ENCODE data around the gene PXDC1. TPM values are rescaled to one million over a fixed set of nuclear protein-coding genes. Genes with fewer than 3 reads are reported as not detected.
"Not testable (repeated sequence)": the region's sequence is repeated elsewhere in the genome, so short reads cannot be mapped to it uniquely, and the experiment has no call there.

PXDC1 gene
- total and polyA plus RNA-seq, 2 experiments from 2014 or later, result 1.2 to 1.8 TPM

DNA sequence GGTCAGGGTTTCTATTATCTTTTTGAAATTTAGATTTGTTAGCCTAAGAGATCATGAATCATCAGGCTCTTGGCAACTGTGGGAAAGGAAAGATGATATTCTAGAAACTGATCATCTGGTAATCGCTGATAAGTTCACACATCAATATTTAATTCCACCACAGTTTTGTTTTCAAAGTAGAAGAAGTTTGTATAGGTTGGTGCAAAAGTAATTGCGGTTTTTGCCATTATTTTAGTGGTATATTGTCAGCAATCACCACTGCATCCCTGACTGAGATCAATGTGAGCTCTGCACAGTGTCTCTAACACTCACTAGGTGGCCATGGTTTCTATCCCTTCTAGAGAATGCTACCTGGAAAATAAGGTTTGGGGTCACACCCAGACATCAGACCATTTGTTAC, 17.0 kb upstream of the PXDC1 start:
- ATAC-seq, result no peak
- H3K27ac ChIP-seq (ENCODE audit: low read depth), result no peak overlapping the region
- H3K9me3 Mint-ChIP-seq, result peaks cover 4% of the 10 kb centered on the region; the same call in 2 of the 3 replicates
- no peak overlapping the region for H3K4me3 Mint-ChIP-seq
- TF ChIP-seq NANOG (IDR thresholded peaks at IDR 0.05; ENCODE audit: borderline replicate concordance) (no peak), ETS1 (IDR thresholded peaks at IDR 0.05) (no peak), REST (IDR thresholded peaks at IDR 0.05; ENCODE audit: unreplicated experiment) (no peak)
- 0 out of 2 replicates have a peak, but pooled peaks cover 8% of the 10 kb centered on the region for H3K27me3 ChIP-seq (ENCODE audit: insufficient read depth)
- peaks cover 23% of the 10 kb centered on the region for H3K4me1 ChIP-seq (ENCODE audit: insufficient read depth)
- H3K36me3 Mint-ChIP-seq (ENCODE audit: low read depth), result no peaks in the 10 kb centered on the region
- H3K4me3 ChIP-seq, result no peak overlapping the region
- H3K27ac Mint-ChIP-seq, result no peak overlapping the region
- no peak overlapping the region for H3K4me2 ChIP-seq
- H2AFZ ChIP-seq, result no peak overlapping the region
- H3K79me2 ChIP-seq (replicated peaks; ENCODE audit: insufficient read depth), result no peaks in the 10 kb centered on the region
- H3F3A ChIP-seq (replicated peaks; ENCODE audit: low read depth), result no peaks in the 10 kb centered on the region
- H3K9me2 ChIP-seq (ENCODE audit: insufficient read depth), result peaks cover 10% of the 10 kb centered on the region; the same call in 1 of the 2 replicates
- H3K4me1 Mint-ChIP-seq, result peaks cover 27% of the 10 kb centered on the region
- H4K20me1 ChIP-seq (replicated peaks; ENCODE audit: insufficient read depth), result no peaks in the 10 kb centered on the region; the same call in 1 of the 2 replicates
- H3K36me3 ChIP-seq (ENCODE audit: insufficient read depth), result no peaks in the 10 kb centered on the region
- H3K27me3 Mint-ChIP-seq (ENCODE audit: insufficient read depth, low read depth, poor library complexity), result peaks cover 10% of the 10 kb centered on the region
- DNase-seq (ENCODE audit: low spot score), result no peak

- H3K9me3 Mint-ChIP-seq; H3K27ac ChIP-seq (ENCODE audit: low read depth); H3K9me2 ChIP-seq (ENCODE audit: insufficient read depth); H4K20me1 ChIP-seq (replicated peaks; ENCODE audit: insufficient read depth); H3K4me2 ChIP-seq; H3K36me3 Mint-ChIP-seq (ENCODE audit: low read depth); H3K27ac Mint-ChIP-seq; H3K27me3 ChIP-seq (ENCODE audit: insufficient read depth); ATAC-seq; H3K4me3 ChIP-seq; DNase-seq (ENCODE audit: low spot score); H3K79me2 ChIP-seq (replicated peaks; ENCODE audit: insufficient read depth); H3K36me3 ChIP-seq (ENCODE audit: insufficient read depth); H3F3A ChIP-seq (replicated peaks; ENCODE audit: low read depth); H2AFZ ChIP-seq; H3K4me3 Mint-ChIP-seq: not testable (repeated sequence)
- H3K4me1 ChIP-seq (ENCODE audit: insufficient read depth), result peaks cover 23% of the 10 kb centered on the region
- peaks cover 12% of the 10 kb centered on the region for H3K27me3 Mint-ChIP-seq (ENCODE audit: insufficient read depth, low read depth, poor library complexity)
- H3K4me1 Mint-ChIP-seq, result peaks cover 27% of the 10 kb centered on the region
These were observed 16.0 kb upstream of the PXDC1 start for GRCh38 chr6:3767483-3767882.

GRCh38 chr6:3766214-3766613, 14.7 kb upstream of the PXDC1 start:
- H4K20me1 ChIP-seq (replicated peaks; ENCODE audit: insufficient read depth), result no peaks in the 10 kb centered on the region; the same call in 1 of the 2 replicates
- no peak overlapping the region for H3K4me3 ChIP-seq
- H3F3A ChIP-seq (replicated peaks; ENCODE audit: low read depth), result no peaks in the 10 kb centered on the region
- no peak overlapping the region for H3K4me2 ChIP-seq
- no peak overlapping the region for H3K27ac Mint-ChIP-seq
- no peak overlapping the region for H3K27ac ChIP-seq (ENCODE audit: low read depth)
- 0 out of 2 replicates have a peak, but pooled peaks cover 8% of the 10 kb centered on the region for H3K27me3 ChIP-seq (ENCODE audit: insufficient read depth)
- H3K36me3 Mint-ChIP-seq (ENCODE audit: low read depth), result no peaks in the 10 kb centered on the region
- no peaks in the 10 kb centered on the region for H3K36me3 ChIP-seq (ENCODE audit: insufficient read depth)
- peaks cover 27% of the 10 kb centered on the region for H3K4me1 Mint-ChIP-seq
- no peaks in the 10 kb centered on the region for H3K9me3 Mint-ChIP-seq
- H3K9me2 ChIP-seq (ENCODE audit: insufficient read depth), result no peaks in the 10 kb centered on the region
- H3K79me2 ChIP-seq (replicated peaks; ENCODE audit: insufficient read depth), result no peaks in the 10 kb centered on the region
- peaks cover 23% of the 10 kb centered on the region for H3K4me1 ChIP-seq (ENCODE audit: insufficient read depth)
- peaks cover 12% of the 10 kb centered on the region for H3K27me3 Mint-ChIP-seq (ENCODE audit: insufficient read depth, low read depth, poor library complexity)
- ATAC-seq (no peak), DNase-seq (ENCODE audit: low spot score) (no peak)
- H3K4me3 Mint-ChIP-seq, result no peak overlapping the region
- no peak overlapping the region for H2AFZ ChIP-seq
- TF ChIP-seq EZH2phosphoT487 (IDR thresholded peaks at IDR 0.05; ENCODE audit: unreplicated experiment), result no peak
- no peak for TF ChIP-seq CREB1 (CRISPR knock-in tag; IDR thresholded peaks at IDR 0.05; ENCODE audit: low read depth)
- no peak for TF ChIP-seq POLR2AphosphoS5 (IDR thresholded peaks at IDR 0.05; ENCODE audit: low read depth)
- TF ChIP-seq ZNF331 (CRISPR knock-in tag; IDR thresholded peaks at IDR 0.05; ENCODE audit: low read depth), result no peak
- TF ChIP-seq ETS1 (IDR thresholded peaks at IDR 0.05), result no peak
- no peak for TF ChIP-seq NANOG (IDR thresholded peaks at IDR 0.05; ENCODE audit: borderline replicate concordance)
- TF ChIP-seq EZH2 (IDR thresholded peaks at IDR 0.05; ENCODE audit: low read depth, unreplicated experiment), result no peak
